Activated naive CD4-positive, alpha-beta T cell treated with Interleukin-2 at 50 U/mL for 16 hours (primary cell): Measurements from ENCODE around the gene HSPA12B.

ENCODE experiments used
- DNase-seq: peaks from one replicate; pipeline ENCODE4 v3.0.0-alpha.2; 2020

Gene HSPA12B

DNA sequence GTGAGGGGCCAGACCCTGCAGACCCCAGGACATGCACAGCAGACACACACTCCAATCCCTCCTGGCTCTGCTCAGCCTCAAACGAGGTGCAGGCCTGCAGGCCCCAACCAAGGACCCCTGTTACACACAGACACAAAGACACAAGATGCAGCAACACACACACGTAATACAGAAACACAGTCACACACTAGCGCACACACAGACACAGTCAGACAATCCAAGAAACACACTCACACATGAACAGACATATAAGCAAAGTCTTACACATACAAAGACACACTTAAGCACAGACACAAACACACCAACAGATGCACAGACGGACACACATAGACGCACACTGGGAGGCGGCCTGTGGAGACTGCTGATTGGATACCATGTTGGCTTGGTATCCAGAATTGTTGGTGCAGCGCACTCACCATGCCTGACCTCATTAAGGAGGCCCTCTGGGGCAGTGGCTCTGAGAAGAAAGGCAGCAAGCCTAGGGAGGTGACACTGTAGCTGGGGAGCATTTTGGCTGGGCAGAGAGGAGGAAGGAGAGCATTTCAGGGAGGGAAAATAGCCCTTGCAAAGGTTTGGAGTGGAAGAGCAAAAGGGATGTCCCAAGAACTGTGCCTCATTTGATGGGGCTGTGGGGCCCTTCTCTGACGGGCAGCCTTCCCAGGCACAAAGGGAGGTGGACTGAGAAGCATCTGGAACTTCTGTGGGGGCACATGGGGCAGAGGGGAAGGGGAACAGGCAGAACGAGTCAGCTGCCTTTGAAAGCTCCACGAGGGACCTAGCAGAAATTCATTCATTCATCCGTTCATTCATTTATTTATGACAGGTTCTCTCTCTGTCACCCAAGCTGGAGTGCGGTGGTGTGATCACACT, 1.4 kb upstream of the HSPA12B start:
- DNase-seq: no peak

DNA sequence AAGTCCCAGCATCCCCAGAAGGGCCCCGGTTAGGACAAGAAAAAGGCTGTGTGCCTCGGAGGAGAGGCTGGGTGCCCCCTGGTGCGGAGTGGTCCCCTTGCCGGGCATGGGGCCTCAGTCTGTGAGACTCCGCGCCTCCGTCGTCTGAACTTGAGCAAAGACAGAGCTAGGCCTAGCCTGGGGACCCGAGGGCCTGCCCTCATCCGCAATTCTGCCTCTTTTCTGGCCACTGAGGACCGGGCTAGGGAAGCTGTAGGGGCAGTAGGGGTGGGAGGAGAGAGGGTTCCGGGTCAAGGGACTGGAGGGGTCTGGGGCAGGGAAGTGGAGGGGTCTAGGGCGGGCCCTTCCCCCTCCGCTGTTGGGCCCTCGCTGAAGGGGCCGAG, 550 bp upstream of the HSPA12B start:
- no peak for DNase-seq

DNA sequence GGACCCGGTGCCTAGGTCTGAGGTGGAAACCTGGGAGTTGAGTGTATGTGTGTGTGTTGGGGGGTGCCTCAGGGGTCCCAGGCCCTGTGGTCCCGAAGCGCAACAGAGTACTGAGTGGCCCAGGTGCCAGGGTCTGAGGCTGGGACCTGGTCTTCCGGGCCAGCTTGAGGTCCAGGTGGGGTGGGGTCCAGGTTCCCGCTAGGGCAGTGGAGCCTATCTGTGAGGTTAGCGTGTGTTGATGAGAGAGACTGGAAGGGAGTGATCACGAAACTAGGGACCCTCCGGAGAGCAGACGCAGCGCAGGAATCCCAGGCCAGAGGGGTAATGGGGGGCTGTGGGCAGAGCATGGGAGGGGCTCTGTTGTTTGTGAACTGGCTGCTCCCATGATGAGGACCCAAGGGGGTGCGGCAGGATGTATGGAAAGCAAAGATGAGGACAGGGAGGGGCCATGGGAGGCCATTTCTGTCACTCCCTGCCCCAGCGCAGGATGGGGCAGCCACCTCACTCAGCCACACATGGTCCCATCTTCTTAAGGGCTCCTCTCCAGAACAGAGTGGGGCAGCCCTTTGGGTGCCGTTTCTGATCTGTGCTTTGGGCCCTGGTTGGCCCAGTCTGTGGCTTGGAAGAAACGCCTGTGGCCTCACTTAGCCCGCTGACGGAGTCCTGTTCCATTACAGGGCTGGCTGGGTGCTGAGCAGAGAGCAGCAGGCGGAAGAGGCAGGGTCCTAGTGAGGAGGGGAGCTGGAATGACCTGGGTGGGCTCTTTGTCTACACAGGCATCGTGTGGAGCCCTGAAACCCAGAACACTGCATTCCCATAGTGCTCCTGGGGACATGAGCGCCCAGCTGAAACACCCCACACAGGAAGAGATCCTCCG, 872 bp downstream of the HSPA12B start:
- no peak for DNase-seq

DNA sequence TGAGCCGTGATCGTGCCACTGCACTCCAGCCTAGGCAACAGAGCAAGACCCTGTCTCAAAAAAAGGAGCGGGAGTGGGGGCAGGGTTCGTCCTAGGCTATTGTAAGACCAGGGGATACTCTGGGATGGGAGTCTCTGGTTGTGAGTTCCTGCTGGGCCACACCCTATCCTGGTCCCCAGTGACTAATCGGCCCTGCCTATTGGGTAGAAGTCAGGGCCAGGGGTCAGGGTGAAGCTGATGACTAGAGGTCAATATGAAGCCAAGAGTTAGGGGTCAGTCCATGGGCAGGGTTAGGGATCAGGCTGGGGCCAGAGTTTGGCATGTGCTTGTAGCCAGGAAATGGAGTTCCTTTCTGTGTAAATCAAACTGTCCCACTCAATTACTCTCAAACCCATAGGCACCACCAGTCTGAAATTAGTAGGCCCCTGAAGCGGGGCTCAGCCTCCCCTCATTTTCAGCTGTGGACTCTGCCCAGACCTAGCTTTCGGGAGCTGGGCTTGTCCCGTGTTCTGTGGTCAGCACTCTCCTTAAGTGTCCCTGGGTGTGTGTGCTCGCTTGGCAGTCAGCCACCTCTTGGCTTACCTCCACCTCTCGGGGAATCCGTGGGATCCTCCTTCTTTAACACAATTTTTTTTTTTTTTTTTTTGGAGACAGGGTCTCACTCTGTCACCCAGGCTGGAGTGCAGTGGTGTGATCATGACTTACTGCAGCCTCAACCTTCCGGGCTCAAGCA, 1.8 kb downstream of the HSPA12B start:
- DNase-seq: no peak

DNA sequence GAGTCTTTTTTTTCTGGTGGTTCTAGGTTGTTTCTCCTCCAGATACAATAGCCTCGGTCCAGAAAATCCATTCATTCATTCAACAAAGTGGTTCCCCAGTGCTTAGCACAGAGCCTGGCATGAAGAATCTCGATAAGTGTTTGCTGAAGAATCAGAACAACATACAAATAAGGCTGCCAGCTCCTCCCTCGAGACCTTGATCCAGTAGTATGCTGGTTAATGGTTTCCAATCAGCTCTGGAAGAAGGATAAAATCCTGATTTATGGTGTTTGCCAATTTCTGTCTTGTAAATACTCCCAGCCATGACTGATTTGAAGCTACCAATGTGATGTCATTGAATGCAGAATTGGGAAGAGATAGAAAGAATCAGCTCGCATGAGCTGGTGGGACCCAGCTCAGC, 3.3 kb downstream of the HSPA12B start:
- no peak for DNase-seq

DNA sequence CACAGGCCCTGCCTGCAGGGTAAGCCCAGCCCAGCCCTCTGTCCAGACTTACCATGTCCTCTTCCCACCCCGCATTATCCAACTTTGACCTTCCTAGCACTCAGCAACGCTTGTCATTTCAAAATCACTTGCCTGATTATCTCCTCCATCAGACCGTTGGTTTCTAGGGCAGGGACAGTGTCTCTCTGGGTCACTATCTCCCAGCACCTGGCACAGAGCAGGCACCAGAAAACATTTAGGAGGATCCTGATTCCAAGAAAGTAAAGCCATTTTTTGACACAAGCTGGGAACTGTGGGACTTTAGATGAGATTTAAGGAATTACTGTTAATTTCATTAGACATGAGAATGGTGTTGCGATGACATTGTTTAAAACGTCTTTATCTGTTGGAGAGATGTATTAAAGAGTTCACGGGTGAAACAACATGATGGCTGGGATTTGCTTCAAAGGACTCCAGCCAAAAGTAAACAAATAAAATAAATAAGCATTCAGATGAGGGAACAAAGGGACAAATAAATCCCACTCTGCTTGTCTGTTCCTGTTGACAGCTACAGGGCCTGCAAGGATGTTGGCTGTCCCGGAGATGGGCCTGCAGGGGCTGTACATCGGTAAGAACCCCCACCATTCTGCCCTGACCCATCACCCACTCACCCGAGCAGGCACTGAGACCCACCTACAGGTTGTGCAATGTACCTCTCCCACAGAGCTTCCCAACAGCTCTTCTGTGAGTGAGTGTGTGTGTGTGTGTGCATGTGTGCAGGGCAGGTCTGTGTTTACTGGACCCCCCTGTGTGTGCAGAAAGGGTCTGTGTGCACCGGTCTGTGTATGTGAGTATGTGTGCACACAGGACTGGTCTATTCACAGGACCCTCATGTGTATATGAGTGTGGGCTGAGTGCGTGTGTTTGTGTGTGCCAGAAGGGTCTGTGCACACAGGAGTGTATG, 5.9 kb downstream of the HSPA12B start:
- no peak for DNase-seq

DNA sequence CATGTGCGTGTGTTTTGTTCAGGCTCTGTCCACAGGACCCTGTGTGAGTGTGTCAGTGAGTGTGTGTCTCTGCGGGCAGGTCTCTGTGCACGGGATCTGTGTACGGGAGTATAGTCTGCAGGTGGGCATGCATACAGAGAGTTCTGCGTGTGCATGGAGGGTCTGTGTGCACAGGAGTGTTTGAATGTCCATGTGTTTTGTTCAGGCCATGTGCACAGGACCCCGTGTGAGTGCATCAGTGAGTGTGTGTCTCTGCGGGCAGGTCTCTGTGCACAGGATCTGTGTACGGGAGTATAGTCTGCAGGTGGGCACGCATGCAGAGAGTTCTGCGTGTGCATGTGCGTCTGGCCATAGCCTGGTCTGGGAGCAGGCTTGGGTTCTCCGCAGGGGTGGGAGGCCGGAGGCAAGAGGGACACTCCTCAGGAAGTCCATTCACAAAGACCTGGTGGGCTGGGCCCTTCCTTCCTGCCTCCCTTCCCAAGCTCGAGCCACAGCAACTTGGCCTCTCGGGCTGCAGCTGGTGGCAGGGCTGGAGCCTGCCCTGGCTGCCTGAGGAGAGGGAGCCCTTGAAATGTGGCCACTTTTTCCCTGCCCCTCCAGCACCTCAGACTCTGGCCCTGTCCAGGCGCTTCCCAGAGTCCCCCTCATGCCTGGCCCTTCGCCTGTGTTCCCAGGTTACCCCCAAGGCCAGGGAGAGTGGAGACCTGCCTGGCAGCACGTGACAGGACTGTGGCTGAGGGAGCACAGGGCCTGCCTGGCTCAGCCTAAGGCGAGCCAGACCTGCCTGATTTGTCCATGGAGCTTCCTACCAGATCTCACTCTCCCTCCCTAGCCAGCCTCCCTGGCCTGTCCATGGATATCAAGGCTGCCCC, 6.8 kb downstream of the HSPA12B start:
- no peak for DNase-seq

DNA sequence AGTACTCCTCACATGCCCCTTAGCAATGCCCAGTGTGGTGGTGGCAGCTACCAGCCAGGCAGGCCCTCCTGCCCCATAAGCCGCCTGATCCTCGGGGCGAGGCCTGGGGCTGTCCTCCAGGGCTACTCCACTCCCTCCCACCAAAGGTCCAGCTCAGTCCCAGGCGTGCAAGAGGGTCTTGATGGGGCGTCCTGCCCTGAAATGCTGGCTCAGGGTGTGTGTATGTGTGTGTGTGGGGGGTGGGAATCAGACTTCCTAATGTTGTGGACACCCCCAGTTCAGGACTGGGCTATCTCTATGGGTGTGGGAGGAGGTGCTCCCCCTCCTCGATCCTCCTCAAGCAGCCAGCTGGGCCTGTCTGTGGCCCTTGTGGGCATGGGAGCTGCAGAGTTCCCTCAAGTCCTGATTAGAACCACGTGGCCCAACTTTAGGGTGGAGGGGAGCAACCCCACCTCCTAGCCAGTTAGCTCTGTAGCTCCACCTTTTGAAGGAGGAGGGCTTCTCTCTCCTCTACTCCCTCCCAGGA, 7.5 kb downstream of the HSPA12B start:
- no peak for DNase-seq

DNA sequence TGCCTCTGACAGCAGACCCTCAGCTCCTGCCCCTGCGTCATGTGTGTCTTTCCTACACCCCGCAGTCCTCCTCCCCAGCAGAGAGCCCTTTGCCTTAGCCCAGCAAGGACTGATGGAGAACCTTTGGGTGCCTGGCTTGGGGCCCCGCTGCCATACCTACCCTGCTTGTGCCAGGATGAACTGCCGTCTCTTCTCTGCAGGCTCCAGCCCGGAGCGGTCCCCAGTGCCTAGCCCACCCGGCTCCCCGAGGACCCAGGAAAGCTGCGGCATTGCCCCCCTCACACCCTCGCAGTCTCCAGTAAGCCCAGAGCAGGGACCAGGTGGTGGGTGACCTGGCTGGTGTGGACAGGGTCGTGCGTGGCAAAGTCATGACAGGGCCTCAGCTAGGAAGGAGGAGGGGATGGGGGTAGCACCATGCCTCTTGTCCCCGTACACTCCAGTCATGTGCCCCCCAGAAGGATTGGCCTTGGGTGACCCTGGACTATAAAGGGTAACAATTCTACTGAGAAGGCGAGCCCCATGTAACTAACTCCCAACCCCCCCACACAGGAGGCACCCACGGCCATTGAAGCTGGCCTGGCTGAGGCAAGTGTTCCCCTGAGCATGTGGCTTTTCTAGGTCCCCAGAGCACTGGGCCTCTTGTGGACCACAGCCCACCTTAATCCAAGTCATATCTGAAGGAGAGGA, 8.3 kb downstream of the HSPA12B start:
- DNase-seq: no peak

DNA sequence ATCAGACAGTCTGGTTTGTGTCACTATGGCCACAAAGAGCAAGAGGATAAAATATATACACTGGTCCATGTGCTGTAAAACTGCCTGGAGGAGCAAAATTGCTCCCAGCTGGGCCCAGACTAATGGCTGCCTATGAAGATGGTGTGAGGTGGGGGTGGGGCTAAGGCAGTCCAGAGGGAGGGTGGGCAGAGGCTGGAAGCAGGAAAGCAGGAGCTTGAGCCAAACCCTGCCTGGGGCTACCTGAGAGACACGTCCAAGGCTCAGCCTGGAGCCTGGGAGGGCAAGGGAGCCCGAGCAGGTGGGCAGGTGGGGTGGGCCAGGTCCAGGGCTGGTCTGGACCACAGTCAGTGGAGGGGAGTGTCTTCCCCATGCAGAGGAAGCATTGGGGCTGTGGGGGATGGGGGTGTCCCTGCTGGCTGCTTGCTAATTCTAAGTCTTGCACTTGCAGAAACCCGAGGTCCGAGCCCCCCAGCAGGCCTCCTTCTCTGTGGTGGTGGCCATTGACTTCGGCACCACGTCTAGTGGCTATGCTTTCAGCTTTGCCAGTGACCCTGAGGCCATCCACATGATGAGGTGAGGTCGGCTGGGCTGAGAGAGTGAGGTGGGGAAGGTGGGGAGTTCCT, 9.5 kb downstream of the HSPA12B start:
- DNase-seq: no peak

DNA sequence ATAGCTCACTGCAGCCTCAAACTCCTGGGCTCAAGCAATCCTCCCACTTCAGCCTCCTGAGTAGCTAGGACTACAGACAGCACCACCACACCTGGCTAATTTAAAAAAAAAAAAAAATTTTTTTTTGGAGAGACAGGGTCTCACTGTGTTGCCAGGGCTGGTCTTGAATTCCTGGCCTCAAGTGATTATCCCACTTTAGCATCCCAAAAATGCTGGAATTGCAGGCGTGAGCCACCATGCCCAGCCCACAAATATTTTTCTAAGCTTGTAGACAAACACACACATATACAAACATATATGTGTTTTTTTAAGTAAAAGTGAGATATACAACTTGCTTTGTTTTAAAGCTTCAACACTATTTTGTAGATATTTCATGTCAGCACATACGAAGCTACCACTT, 10.8 kb downstream of the HSPA12B start:
- DNase-seq: no peak

DNA sequence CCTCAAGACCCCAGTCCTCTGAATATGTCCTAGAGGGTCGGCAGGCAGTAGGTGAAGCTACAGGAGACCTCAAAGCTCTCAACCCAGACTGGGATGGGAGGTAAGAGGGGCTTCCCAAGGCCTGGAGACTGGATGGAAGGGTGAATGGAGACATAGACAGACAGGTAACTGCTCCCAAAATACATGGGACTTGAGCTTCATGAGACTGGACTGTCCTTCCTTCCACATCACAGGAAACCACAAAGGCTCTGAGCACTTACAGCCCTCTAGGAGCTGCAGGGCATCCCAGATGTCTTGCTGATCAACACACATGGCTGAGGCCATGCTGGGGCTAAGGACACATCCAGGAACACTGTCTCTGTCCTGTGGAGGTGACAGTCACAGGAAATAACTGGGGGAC, 11.6 kb downstream of the HSPA12B start:
- DNase-seq: no peak

DNA sequence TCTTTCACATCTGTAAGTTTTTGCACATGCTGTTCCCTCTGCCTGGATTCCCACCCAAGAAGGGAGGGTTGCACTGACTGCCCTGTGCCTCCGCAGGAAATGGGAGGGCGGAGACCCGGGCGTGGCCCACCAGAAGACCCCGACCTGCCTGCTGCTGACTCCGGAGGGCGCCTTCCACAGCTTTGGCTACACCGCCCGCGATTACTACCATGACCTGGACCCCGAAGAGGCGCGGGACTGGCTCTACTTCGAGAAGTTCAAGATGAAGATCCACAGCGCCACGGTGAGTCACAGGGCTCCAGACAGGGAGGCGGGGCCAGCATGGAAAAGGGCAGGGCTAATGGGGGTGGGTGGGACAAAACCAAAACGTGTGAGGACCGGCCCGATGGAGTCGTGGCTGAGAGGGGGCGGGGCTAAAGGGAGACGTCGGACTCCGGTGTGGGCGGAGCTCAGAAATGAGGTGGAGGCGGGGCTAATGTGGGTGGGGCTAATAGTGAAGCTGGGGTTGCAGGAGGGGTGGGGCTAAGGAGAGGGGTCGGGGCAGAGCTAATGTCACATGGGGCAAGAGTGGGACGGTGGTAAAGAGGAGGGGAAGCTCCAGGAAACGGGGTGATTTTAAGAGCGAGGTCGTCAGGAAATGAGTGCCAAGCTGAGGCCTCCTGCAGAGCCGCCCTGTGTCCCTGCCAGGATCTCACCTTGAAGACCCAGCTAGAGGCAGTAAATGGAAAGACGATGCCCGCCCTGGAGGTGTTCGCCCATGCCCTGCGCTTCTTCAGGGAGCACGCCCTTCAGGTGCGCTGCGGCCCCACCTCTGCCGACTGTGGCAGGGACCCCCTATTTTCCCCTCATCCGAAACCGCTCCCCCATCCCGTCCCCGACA, 12.6 kb downstream of the HSPA12B start:
- DNase-seq: peak; percentile 75

DNA sequence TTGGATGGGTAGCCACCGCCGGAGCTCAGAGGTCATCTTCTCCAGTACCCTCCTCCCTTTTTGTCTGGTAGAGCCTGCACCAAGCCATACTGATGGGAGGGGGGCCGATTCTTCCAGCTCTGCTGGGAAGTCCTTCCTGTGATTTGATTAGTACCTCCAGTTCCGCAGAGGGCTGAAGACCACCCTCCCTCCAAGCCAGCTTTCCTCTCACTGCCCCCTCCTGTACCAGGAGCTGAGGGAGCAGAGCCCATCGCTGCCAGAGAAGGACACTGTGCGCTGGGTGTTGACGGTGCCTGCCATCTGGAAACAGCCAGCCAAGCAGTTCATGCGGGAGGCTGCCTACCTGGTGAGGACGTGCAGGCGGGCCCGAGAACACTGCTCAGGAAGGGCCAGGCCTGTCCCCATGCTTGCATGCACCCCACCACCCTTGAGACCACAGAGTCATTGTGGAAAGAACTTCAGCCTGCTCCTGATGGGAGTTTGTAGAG, 13.2 kb downstream of the HSPA12B start:
- DNase-seq: no peak

DNA sequence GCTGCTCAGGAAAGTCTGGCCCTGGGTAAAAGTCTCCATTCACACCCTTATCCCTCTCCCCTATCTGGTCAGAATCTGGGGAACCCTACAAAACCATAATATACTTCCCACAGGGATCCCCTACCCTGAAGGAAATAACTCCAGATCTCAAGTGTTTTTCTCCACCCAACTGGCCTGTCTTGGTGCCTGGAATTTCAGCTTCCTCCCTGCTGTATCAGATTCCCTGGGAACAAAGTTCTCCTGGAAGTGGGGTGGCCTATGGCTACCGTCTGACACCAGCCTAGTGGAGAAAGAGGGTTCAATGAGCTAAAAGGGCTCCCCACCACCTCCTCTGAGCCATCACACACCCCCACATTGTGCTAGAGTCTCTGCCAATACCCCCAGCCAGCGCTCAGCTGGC, 15.0 kb downstream of the HSPA12B start:
- DNase-seq: no peak

DNA sequence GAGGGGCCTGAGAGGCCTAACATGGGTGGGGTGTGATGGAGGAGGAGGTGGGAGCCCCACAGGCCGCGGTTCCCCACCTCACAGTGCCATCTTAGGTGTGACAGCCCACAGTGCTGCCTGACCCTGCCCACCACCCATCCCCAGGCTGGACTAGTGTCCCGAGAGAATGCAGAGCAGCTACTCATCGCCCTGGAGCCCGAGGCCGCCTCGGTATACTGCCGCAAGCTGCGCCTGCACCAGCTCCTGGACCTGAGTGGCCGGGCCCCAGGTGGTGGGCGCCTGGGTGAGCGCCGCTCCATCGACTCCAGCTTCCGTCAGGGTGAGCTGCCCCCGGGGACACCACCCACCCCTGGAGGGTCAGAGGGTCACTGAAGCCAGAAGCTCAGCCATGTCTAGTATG, 15.6 kb downstream of the HSPA12B start:
- DNase-seq: no peak

DNA sequence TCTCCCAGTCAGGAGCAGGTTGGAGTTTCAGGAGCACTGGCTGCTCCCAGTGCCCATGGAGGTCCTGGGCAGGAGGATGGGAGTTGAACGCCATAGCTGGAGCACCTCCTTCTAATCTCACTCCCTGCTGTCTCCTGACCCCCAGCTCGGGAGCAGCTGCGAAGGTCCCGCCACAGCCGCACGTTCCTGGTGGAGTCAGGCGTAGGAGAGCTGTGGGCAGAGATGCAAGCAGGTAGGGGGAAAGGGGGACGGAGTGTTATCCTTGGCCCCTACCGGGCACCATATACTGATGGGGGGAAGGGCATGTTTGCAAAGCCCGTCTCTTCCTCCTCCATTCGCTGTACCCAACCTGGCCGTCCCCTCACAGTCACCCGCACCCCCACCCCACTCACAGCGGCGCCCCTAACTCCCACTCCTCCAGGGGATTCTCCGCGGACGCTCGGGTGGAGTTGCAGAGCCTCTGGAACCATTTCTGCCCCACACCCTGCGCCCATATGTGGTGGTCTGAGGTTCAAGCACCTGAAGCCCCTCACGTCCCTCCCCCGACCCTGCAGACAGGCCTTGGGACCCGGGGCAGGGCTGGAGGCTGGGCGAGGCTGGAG, 16.7 kb downstream of the HSPA12B start:
- no peak for DNase-seq
